ENCODE data around the gene DNAJC5. TPM values are rescaled to one million over a fixed set of nuclear protein-coding genes. Genes with fewer than 3 reads are reported as not detected.

DNAJC5 gene
- total and polyA plus RNA-seq, 9 of the 15 experiments (the other 6 are each of a cell fraction or from before 2014, with no cell fraction given): 0.95 to 42.8 (median 23.4) TPM

- TF ChIP-seq ETV6 (IDR thresholded peaks at IDR 0.05; ENCODE audit: borderline replicate concordance in 1 of 2, low read depth in 2 of 2, low read length in 1 of 2) (0 out of 4 replicates have a peak, but pooled peaks of 1 of the 2 experiments have one; percentile 11), ETV6 (CRISPR knock-in tag; IDR thresholded peaks at IDR 0.05; ENCODE audit: borderline replicate concordance) (no peak), CREB1 (IDR thresholded peaks at IDR 0.05) (no peak), CREB1 (CRISPR knock-in tag; IDR thresholded peaks at IDR 0.05) (no peak), ZNF347 (CRISPR knock-in tag; IDR thresholded peaks at IDR 0.05; ENCODE audit: low read depth) (no peak), DEAF1 (CRISPR knock-in tag; IDR thresholded peaks at IDR 0.05) (no peak), PKNOX1 (IDR thresholded peaks at IDR 0.05) (0 out of 2 replicates have a peak, but pooled peaks have one; percentile 20), CREM (IDR thresholded peaks at IDR 0.05; ENCODE audit: low read depth) (peak; percentile 6; the same call in 1 of the 2 replicates), CBFB (CRISPR knock-in tag; IDR thresholded peaks at IDR 0.05) (0 out of 2 replicates have a peak, but pooled peaks have one; percentile 44), HCFC1 (IDR thresholded peaks at IDR 0.05; ENCODE audit: low read depth, low read length) (no peak), ZNF318 (IDR thresholded peaks at IDR 0.05; ENCODE audit: borderline replicate concordance in 1 of 2, low read depth in 1 of 2) (no peak)
Measured at GRCh38 chr20:63942250-63942951, 47.5 kb downstream of the DNAJC5 start (continued).
